HEK293 (cell line): ENCODE data around the gene COL1A1.

ENCODE experiments used
- CTCF ChIA-PET: fragments of 350-600 bp; formaldehyde crosslinking; extraction: SDS; loops from one replicate; lab custom pipeline; 2021; ENCODE audit warnings: antibody characterized with exemption; lab: Yijun Ruan, JAX
- POLR2A ChIA-PET: fragments of 300-600 bp; formaldehyde crosslinking; extraction: SDS; loops from one replicate; lab custom pipeline; 2020; ENCODE audit warnings: antibody characterized with exemption, inconsistent platforms; lab: Yijun Ruan, JAX
- H3K27ac ChIP-seq: fragments of 200-500 bp; sonication (Bioruptor generic); 2 replicates; pipeline ENCODE4 v1.5.1; 2014; ENCODE audit warnings: low read depth, low read length, control low read depth, inconsistent platforms; ENCODE audit errors: extremely low read depth
- H3K36me3 ChIP-seq, 2 experiments: fragments of 200-500 bp in 1 of 2; sonication (Bioruptor generic) in 1 of 2; 1 replicate in 1 of 2; 2 replicates in 1 of 2; pipeline ENCODE4 v1.5.1; 2014 to 2017; ENCODE audit warnings: inconsistent platforms in 2 of 2, low read length in 2 of 2; ENCODE audit not compliant: control insufficient read depth in 2 of 2, insufficient read depth in 1 of 2
- H3K4me1 ChIP-seq: fragments of 200-500 bp; sonication (Bioruptor generic); 2 replicates; pipeline ENCODE4 v1.5.1; 2014; ENCODE audit warnings: mild to moderate bottlenecking, low read length, inconsistent platforms; ENCODE audit not compliant: control insufficient read depth, insufficient read depth
- H3K4me3 ChIP-seq: 2 replicates; pipeline ENCODE4 v1.5.1; 2011; ENCODE audit warnings: low read depth, mild to moderate bottlenecking, control low read depth, low read length, moderate library complexity
- H3K9me3 ChIP-seq: fragments of 200-500 bp; sonication (Bioruptor generic); 2 replicates; pipeline ENCODE4 v1.5.1; 2014; ENCODE audit warnings: low read depth, low read length, inconsistent platforms; ENCODE audit not compliant: control insufficient read depth, insufficient read depth
- ATF2 ChIP-seq: fragments of 450-650 bp; formaldehyde crosslinking; IDR thresholded peaks from 2 replicates; pipeline ENCODE4 v1.5.1; 2016; ENCODE audit warnings: missing biosample characterization, missing genetic modification characterization, low read depth
- HIC1 ChIP-seq: fragments of 450-650 bp; formaldehyde crosslinking; IDR thresholded peaks from 2 replicates; pipeline ENCODE4 v1.5.1; 2016; ENCODE audit warnings: missing biosample characterization, missing genetic modification characterization
- IKZF3 ChIP-seq: fragments of 450-650 bp; IDR thresholded peaks from 2 replicates; pipeline ENCODE4 v1.5.0; 2018; ENCODE audit warnings: missing biosample characterization, mild to moderate bottlenecking, missing genetic modification characterization, moderate library complexity
- KLF10 ChIP-seq: fragments of 450-650 bp; IDR thresholded peaks from 2 replicates; pipeline ENCODE4 v1.5.1; 2018; ENCODE audit warnings: missing biosample characterization, mild to moderate bottlenecking, missing genetic modification characterization
- ZBTB21 ChIP-seq: fragments of 450-650 bp; formaldehyde crosslinking; IDR thresholded peaks from 2 replicates; pipeline ENCODE4 v1.5.1; 2017; ENCODE audit warnings: missing biosample characterization, missing genetic modification characterization
- ZFP37 ChIP-seq: fragments of 450-650 bp; formaldehyde crosslinking; IDR thresholded peaks from 2 replicates; pipeline ENCODE4 v1.5.1; 2016; ENCODE audit warnings: missing biosample characterization, missing genetic modification characterization
- ZNF148 ChIP-seq: fragments of 450-650 bp; formaldehyde crosslinking; IDR thresholded peaks from 2 replicates; pipeline ENCODE4 v1.5.0; 2017; ENCODE audit warnings: missing biosample characterization, missing genetic modification characterization, borderline replicate concordance
- ZNF16 ChIP-seq: fragments of 450-650 bp; formaldehyde crosslinking; IDR thresholded peaks from 2 replicates; pipeline ENCODE4 v1.5.1; 2016; ENCODE audit warnings: low read depth, missing biosample characterization, missing genetic modification characterization
- ZNF175 ChIP-seq: fragments of 450-650 bp; formaldehyde crosslinking; IDR thresholded peaks from 2 replicates; pipeline ENCODE4 v1.5.1; 2016; ENCODE audit warnings: missing biosample characterization, missing genetic modification characterization
- ZNF2 ChIP-seq: fragments of 450-650 bp; formaldehyde crosslinking; IDR thresholded peaks from 2 replicates; pipeline ENCODE4 v1.5.1; 2016; ENCODE audit warnings: missing biosample characterization, missing genetic modification characterization
- ZNF274 ChIP-seq, 2 experiments: fragments of 200-500 bp in 1 of 2; fragments of 450-650 bp in 1 of 2; sonication (Bioruptor generic) in 1 of 2; formaldehyde crosslinking in 1 of 2; IDR thresholded peaks; 2 replicates each; pipeline versions ENCODE4 v1.5.1 to v1.6.1; 2014 to 2016; ENCODE audit warnings: borderline replicate concordance in 1 of 2, inconsistent platforms in 1 of 2, low read length in 1 of 2, missing biosample characterization in 1 of 2, missing genetic modification characterization in 1 of 2
- ZNF302 ChIP-seq: fragments of 450-650 bp; formaldehyde crosslinking; IDR thresholded peaks from 2 replicates; pipeline ENCODE4 v1.5.1; 2016; ENCODE audit warnings: missing biosample characterization, missing genetic modification characterization, low read depth
- ZNF645 ChIP-seq: fragments of 450-650 bp; formaldehyde crosslinking; IDR thresholded peaks from 2 replicates; pipeline ENCODE4; 2016; ENCODE audit warnings: missing biosample characterization, missing genetic modification characterization
- ZNF660 ChIP-seq: fragments of 450-650 bp; IDR thresholded peaks from 2 replicates; pipeline ENCODE4 v1.5.1; 2018; ENCODE audit warnings: missing biosample characterization, mild to moderate bottlenecking, missing genetic modification characterization
- ZNF704 ChIP-seq: fragments of 450-650 bp; formaldehyde crosslinking; IDR thresholded peaks from 2 replicates; pipeline ENCODE4 v1.5.1; 2016; ENCODE audit warnings: missing biosample characterization, missing genetic modification characterization
- ZNF747 ChIP-seq: fragments of 450-650 bp; formaldehyde crosslinking; IDR thresholded peaks from 2 replicates; pipeline ENCODE4 v1.5.1; 2016; ENCODE audit warnings: missing biosample characterization, missing genetic modification characterization
- ZSCAN5A ChIP-seq: fragments of 450-650 bp; formaldehyde crosslinking; IDR thresholded peaks from 2 replicates; pipeline ENCODE4 v1.5.1; 2016; ENCODE audit warnings: missing biosample characterization, missing genetic modification characterization

Gene COL1A1

GRCh38 chr17:50203604-50204345 lies 2.3 kb upstream of the COL1A1 start:
- TF ChIP-seq ZNF175 (no peak), ZFP37 (no peak), ZNF645 (tag by site-specific recombination) (no peak), ZNF16 (tag by site-specific recombination) (no peak), ZBTB21 (tag by site-specific recombination) (no peak), ZSCAN5A (no peak), ZNF660 (tag by site-specific recombination) (no peak), IKZF3 (tag by site-specific recombination) (no peak), KLF10 (tag by site-specific recombination) (no peak), ZNF704 (tag by site-specific recombination) (no peak), HIC1 (tag by site-specific recombination) (no peak), ATF2 (tag by site-specific recombination) (no peak), ZNF274 (IDR thresholded peaks at IDR 0.05; ENCODE audit: low read length) (no peak), ZNF274 (tag by site-specific recombination; IDR thresholded peaks at IDR 0.05; ENCODE audit: borderline replicate concordance) (no peak), ZNF148 (tag by site-specific recombination) (no peak), ZNF747 (tag by site-specific recombination) (no peak), ZNF2 (tag by site-specific recombination) (no peak), ZNF302 (no peak)
- Histone ChIP-seq H3K9me3 (no peaks in the 10 kb centered on the region), H3K36me3 (no peaks in the 10 kb centered on the region), H3K4me1 (no peaks in the 10 kb centered on the region), H3K27ac (no peak overlapping the region), H3K4me3 (no peak overlapping the region)
- ChIA-PET POLR2A (interaction anchor here (1.1 kb wide), 1 partner anchor 60 kb away, joined by 3 read pairs; no protein-coding TSS in a partner anchor), CTCF (interaction anchor here (0.7 to 18.0 kb wide), 7 partner anchors 12 to 159 kb away, joined by 3 to 487 read pairs (median 8); partner anchors contain the start of gene TMEM92)
